ENCODE data around the gene OBSCN.

DNA sequence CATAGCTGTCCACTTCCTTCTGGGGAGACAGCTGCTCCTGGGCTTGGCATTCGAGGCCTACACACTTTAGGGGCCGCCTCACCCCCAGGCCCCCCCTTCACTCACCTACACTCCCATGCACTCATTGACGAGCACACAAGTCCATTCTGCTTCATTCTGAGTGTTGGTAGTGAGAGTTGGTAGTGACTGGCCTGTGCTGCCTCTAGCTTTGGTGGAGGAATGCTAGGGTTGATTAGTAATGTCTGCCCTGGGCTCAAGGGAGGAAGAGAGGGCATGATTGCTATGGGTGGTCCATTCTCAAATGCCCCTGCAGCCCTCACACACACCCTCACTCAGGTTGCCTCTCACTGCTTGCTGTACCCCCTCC lies 168.4 kb downstream of the OBSCN start:
- TF ChIP-seq, protein P1, sequence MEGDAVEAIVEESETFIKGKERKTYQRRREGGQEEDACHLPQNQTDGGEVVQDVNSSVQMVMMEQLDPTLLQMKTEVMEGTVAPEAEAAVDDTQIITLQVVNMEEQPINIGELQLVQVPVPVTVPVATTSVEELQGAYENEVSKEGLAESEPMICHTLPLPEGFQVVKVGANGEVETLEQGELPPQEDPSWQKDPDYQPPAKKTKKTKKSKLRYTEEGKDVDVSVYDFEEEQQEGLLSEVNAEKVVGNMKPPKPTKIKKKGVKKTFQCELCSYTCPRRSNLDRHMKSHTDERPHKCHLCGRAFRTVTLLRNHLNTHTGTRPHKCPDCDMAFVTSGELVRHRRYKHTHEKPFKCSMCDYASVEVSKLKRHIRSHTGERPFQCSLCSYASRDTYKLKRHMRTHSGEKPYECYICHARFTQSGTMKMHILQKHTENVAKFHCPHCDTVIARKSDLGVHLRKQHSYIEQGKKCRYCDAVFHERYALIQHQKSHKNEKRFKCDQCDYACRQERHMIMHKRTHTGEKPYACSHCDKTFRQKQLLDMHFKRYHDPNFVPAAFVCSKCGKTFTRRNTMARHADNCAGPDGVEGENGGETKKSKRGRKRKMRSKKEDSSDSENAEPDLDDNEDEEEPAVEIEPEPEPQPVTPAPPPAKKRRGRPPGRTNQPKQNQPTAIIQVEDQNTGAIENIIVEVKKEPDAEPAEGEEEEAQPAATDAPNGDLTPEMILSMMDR (IDR thresholded peaks at IDR 0.05) = no peak
- no peak for TF ChIP-seq TCF7L2 (IDR thresholded peaks at IDR 0.05; ENCODE audit: low read depth, low read length)
- TF ChIP-seq, protein P2, sequence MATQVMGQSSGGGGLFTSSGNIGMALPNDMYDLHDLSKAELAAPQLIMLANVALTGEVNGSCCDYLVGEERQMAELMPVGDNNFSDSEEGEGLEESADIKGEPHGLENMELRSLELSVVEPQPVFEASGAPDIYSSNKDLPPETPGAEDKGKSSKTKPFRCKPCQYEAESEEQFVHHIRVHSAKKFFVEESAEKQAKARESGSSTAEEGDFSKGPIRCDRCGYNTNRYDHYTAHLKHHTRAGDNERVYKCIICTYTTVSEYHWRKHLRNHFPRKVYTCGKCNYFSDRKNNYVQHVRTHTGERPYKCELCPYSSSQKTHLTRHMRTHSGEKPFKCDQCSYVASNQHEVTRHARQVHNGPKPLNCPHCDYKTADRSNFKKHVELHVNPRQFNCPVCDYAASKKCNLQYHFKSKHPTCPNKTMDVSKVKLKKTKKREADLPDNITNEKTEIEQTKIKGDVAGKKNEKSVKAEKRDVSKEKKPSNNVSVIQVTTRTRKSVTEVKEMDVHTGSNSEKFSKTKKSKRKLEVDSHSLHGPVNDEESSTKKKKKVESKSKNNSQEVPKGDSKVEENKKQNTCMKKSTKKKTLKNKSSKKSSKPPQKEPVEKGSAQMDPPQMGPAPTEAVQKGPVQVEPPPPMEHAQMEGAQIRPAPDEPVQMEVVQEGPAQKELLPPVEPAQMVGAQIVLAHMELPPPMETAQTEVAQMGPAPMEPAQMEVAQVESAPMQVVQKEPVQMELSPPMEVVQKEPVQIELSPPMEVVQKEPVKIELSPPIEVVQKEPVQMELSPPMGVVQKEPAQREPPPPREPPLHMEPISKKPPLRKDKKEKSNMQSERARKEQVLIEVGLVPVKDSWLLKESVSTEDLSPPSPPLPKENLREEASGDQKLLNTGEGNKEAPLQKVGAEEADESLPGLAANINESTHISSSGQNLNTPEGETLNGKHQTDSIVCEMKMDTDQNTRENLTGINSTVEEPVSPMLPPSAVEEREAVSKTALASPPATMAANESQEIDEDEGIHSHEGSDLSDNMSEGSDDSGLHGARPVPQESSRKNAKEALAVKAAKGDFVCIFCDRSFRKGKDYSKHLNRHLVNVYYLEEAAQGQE (IDR thresholded peaks at IDR 0.05; ENCODE audit: insufficient read depth in 1 of 2, low read depth in 2 of 2, low read length in 1 of 2) = no peak
